VCaP (cell line): ENCODE data around the gene TRDN.

Experiments used
- H3K27ac ChIP-seq: fragments of 450-650 bp; 2 replicates; pipeline ENCODE4 v1.5.1; 2017
- TF ChIP-seq, protein P1 (sequence below): fragments of 450-650 bp; conservative IDR thresholded peaks from 2 replicates; pipeline ENCODE4 v1.5.1; 2017; ENCODE audit warnings: mild to moderate bottlenecking, moderate library complexity

Gene TRDN, protein sequence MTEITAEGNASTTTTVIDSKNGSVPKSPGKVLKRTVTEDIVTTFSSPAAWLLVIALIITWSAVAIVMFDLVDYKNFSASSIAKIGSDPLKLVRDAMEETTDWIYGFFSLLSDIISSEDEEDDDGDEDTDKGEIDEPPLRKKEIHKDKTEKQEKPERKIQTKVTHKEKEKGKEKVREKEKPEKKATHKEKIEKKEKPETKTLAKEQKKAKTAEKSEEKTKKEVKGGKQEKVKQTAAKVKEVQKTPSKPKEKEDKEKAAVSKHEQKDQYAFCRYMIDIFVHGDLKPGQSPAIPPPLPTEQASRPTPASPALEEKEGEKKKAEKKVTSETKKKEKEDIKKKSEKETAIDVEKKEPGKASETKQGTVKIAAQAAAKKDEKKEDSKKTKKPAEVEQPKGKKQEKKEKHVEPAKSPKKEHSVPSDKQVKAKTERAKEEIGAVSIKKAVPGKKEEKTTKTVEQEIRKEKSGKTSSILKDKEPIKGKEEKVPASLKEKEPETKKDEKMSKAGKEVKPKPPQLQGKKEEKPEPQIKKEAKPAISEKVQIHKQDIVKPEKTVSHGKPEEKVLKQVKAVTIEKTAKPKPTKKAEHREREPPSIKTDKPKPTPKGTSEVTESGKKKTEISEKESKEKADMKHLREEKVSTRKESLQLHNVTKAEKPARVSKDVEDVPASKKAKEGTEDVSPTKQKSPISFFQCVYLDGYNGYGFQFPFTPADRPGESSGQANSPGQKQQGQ

DNA sequence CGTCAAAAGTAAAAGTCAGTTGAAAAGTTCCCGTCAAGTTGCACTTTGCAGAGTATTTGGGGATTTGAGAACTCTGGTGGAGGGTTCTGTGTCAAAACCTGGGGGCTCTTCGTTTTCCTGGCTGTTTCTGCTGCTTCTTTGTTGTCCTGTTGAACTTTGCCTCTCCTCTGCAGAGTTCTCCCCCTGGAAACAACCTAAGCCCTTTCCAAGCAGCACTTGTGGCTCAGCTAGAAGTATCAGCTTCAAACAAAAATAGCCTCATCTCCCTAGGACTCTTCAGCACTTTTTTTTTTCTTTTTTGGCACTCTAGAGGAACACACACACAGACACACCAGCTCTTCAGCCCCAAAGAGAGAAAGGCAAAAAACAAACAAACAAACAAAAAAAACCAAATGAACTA is at the start of gene TRDN:
TSS of gene TRDN (minus strand) at position 169 of the 400 bp plus-strand sequence. CDS start 175 bp downstream, outside the sequence.
- TF ChIP-seq, protein P1, sequence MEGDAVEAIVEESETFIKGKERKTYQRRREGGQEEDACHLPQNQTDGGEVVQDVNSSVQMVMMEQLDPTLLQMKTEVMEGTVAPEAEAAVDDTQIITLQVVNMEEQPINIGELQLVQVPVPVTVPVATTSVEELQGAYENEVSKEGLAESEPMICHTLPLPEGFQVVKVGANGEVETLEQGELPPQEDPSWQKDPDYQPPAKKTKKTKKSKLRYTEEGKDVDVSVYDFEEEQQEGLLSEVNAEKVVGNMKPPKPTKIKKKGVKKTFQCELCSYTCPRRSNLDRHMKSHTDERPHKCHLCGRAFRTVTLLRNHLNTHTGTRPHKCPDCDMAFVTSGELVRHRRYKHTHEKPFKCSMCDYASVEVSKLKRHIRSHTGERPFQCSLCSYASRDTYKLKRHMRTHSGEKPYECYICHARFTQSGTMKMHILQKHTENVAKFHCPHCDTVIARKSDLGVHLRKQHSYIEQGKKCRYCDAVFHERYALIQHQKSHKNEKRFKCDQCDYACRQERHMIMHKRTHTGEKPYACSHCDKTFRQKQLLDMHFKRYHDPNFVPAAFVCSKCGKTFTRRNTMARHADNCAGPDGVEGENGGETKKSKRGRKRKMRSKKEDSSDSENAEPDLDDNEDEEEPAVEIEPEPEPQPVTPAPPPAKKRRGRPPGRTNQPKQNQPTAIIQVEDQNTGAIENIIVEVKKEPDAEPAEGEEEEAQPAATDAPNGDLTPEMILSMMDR = no peak
- no peak within 1 kb of the TSS for H3K27ac ChIP-seq

- TF ChIP-seq, protein P1 = no peak
- H3K27ac ChIP-seq = no peak overlapping the region
These were observed 45.3 kb upstream of the TRDN start for GRCh38 chr6:123681957-123682462.

GRCh38 chr6:123677897-123678296 is 41.1 kb upstream of the TRDN start:
- H3K27ac ChIP-seq = no peak overlapping the region
- TF ChIP-seq, protein P1 = no peak

- TF ChIP-seq, protein P1 = no peak
These were observed 40.0 kb upstream of the TRDN start for GRCh38 chr6:123676793-123677192.

DNA sequence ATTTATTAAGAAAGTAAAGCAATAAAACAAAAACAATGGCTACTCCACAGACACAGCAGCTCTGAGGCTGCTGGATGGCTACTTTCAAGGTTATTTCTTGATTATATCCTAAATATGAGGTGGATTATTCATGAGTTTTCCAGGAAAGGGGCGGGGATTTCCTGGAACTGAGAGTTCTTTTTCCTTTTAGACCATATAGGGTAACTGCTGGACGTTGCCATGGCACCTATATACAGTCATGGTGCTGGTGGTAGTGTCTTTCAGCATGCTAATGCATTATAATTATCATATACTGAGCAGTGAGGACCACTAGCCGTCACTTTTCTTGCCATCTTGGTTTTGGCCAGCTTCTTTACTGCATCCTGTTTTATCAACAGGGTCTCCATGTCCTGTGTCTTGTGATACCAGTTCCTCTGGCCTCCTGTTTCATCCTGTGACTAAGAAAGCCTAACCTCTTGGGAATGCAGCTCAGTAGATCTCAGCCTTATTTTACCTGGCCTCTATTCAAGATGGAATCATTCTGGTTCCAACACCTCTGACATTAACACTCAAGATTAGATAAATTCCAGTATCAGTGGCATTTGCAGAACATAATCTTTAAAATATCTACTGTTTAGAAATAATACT is 32.3 kb upstream of the TRDN start:
- no peak overlapping the region for H3K27ac ChIP-seq
- TF ChIP-seq, protein P1 = no peak

More at GRCh38 chr6:123676793-123677192, 40.0 kb upstream of the TRDN start:
- H3K27ac ChIP-seq = no peak overlapping the region

DNA sequence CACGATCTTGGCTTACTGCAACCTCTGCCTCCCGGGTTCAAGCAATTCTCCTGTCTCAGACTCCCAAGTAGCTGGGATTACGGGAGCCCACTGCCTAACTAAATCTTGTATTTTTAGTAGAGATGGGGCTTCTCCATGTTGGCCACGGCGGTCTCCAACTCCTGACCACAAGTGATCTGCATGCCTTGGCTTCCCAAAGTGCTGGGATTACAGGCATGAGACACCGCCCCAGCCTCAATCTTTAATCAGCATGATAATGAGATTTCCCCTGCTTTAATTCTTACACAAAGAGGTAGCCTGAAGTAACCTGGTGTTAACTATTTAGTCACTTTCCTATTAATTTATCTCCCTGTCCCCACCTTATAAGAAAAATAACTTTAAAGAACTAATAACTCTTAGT is 31.3 kb upstream of the TRDN start:
- H3K27ac ChIP-seq = no peak overlapping the region
- TF ChIP-seq, protein P1 = no peak

- TF ChIP-seq, protein P1 = no peak
These were observed 26.7 kb upstream of the TRDN start for GRCh38 chr6:123663436-123663835.

More at GRCh38 chr6:123663436-123663835, 26.7 kb upstream of the TRDN start:
- no peak overlapping the region for H3K27ac ChIP-seq
